ENCODE data around the gene RET. TPM values are rescaled to one million over a fixed set of nuclear protein-coding genes. Genes with fewer than 3 reads are reported as not detected.

RET gene
- polyA plus RNA-seq, 3 donors: 0.08 to 0.39 (median 0.14) TPM

GRCh38 chr10:43125881-43126731 is 49.2 kb downstream of the RET start:
- Mint-ChIP-seq H3K4me1 (peaks cover 94% of the 10 kb centered on the region), H3K27ac (peak overlapping the region; percentile 70 to 92 (median 88)), H3K4me3 (peak overlapping the region in 1 of 2 donors; percentile 57), H3K27me3 (ENCODE audit: low read depth in 3 of 3) (no peaks in the 10 kb centered on the region), H3K36me3 (peaks cover 0 to 6% of the 10 kb centered on the region in 2 donors), H3K9me3 (no peaks in the 10 kb centered on the region)
- Histone ChIP-seq H4K20me1 (ENCODE audit: insufficient read depth, low read length) (no peaks in the 10 kb centered on the region), H3K9me3 (replicated peaks in 1 of 2; ENCODE audit: control insufficient read depth in 1 of 2, insufficient read depth in 1 of 2, low read length in 2 of 2) (no peaks in the 10 kb centered on the region), H2AFZ (ENCODE audit: insufficient read depth, low read depth, low read length, poor library complexity, severe bottlenecking) (peak overlapping the region; percentile 38), H3K4me3 (replicated peaks in 1 of 3; ENCODE audit: low read depth in 2 of 3, low read length in 3 of 3) (peak overlapping the region in 1 of 3 experiments; percentile 58), H3K79me2 (ENCODE audit: insufficient read depth, low read length) (peaks cover 8% of the 10 kb centered on the region), H3K4me1 (ENCODE audit: control insufficient read depth in 1 of 2, insufficient read depth in 2 of 2, low read length in 2 of 2) (peaks cover 91 to 100% of the 10 kb centered on the region in 2 donors), H3K4me2 (replicated peaks; ENCODE audit: extremely low read depth, low read length, poor library complexity, severe bottlenecking) (peak overlapping the region; percentile 71), H3K27me3 (ENCODE audit: control insufficient read depth in 2 of 2, insufficient read depth in 2 of 2, low read length in 2 of 2) (no peaks in the 10 kb centered on the region), H3K27ac (ENCODE audit: low read depth in 1 of 2, low read length in 2 of 2) (peak overlapping the region; percentile 69 to 88), H3K9ac (ENCODE audit: insufficient read depth, low read length, poor library complexity, severe bottlenecking) (peak overlapping the region; percentile 2), H3K36me3 (replicated peaks in 1 of 2; ENCODE audit: control insufficient read depth in 1 of 2, insufficient read depth in 2 of 2, low read length in 2 of 2) (no peaks in the 10 kb centered on the region)
- 91% methylated on average over 19 of the region's 23 CpGs for WGBS (ENCODE audit: insufficient coverage)
- intact Hi-C loops (cut with micrococcal nuclease): no loop called here
- no peak for TF ChIP-seq CTCF (IDR thresholded peaks at IDR 0.05)
- DNase-seq: no peak

DNA sequence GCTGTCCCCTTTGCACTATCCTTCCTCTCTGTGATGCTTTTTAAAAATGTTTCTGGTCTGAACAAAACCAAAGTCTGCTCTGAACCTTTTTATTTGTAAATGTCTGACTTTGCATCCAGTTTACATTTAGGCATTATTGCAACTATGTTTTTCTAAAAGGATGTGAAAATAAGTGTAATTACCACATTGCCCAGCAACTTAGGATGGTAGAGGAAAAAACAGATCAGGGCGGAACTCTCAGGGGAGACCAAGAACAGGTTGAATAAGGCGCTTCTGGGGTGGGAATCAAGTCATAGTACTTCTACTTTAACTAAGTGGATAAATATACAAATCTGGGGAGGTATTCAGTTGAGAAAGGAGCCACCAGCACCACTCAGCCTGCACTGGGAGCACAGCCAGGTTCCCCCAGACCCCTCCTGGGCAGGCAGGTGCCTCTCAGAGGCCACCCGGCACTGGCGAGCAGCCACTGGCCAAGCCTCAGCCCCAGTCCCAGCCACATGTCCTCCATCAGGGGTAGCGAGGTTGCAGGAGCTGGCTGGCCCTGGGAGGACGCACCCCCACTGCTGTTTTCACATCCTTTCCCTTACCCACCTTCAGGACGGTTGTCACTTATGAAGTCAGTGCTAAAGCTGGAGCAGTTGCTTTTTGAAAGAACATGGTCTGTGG is 50.0 kb downstream of the RET start:
- H3K27ac ChIP-seq (ENCODE audit: low read depth in 1 of 2, low read length in 2 of 2): peak overlapping the region; percentile 69 to 88
- H3K9me3 Mint-ChIP-seq: no peaks in the 10 kb centered on the region
- WGBS (ENCODE audit: insufficient coverage): 10% methylated on average over 2 of the region's 7 CpGs
- no peaks in the 10 kb centered on the region for H3K36me3 ChIP-seq (replicated peaks in 1 of 2; ENCODE audit: control insufficient read depth in 1 of 2, insufficient read depth in 2 of 2, low read length in 2 of 2)
- H4K20me1 ChIP-seq (ENCODE audit: insufficient read depth, low read length): no peaks in the 10 kb centered on the region
- peaks cover 85 to 93% of the 10 kb centered on the region in 2 donors for H3K4me1 ChIP-seq (ENCODE audit: control insufficient read depth in 1 of 2, insufficient read depth in 2 of 2, low read length in 2 of 2)
- peaks cover 8% of the 10 kb centered on the region for H3K79me2 ChIP-seq (ENCODE audit: insufficient read depth, low read length)
- H3K27ac Mint-ChIP-seq: peak overlapping the region; percentile 70 to 92 (median 88)
- H3K36me3 Mint-ChIP-seq: peaks cover 0 to 6% of the 10 kb centered on the region in 2 donors
- peaks cover 0 to 1% (median under 1%) of the 10 kb centered on the region in 3 donors for H3K27me3 Mint-ChIP-seq (ENCODE audit: low read depth in 3 of 3)
- H3K4me3 Mint-ChIP-seq: peak overlapping the region in 1 of 2 donors; percentile 57
- peak overlapping the region in 1 of 3 experiments; percentile 58 for H3K4me3 ChIP-seq (replicated peaks in 1 of 3; ENCODE audit: low read depth in 2 of 3, low read length in 3 of 3)
- intact Hi-C loops (cut with micrococcal nuclease): no loop called here
- H3K27me3 ChIP-seq (ENCODE audit: control insufficient read depth in 2 of 2, insufficient read depth in 2 of 2, low read length in 2 of 2): no peaks in the 10 kb centered on the region
- H3K9ac ChIP-seq (ENCODE audit: insufficient read depth, low read length, poor library complexity, severe bottlenecking): peak overlapping the region; percentile 52
- DNase-seq: peak; percentile 42 to 62 (median 44)
- TF ChIP-seq CTCF (IDR thresholded peaks at IDR 0.05): no peak
- H3K4me2 ChIP-seq (replicated peaks; ENCODE audit: extremely low read depth, low read length, poor library complexity, severe bottlenecking): peak overlapping the region; percentile 71
- peak overlapping the region; percentile 57 for H2AFZ ChIP-seq (ENCODE audit: insufficient read depth, low read depth, low read length, poor library complexity, severe bottlenecking)
- H3K4me1 Mint-ChIP-seq: peaks cover 89% of the 10 kb centered on the region
- no peaks in the 10 kb centered on the region for H3K9me3 ChIP-seq (replicated peaks in 1 of 2; ENCODE audit: control insufficient read depth in 1 of 2, insufficient read depth in 1 of 2, low read length in 2 of 2)

Measured in CD14-positive monocyte (primary cell).